ENCODE results near the gene MPPED2.

The MPPED2 gene

GRCh38 chr11:30483056-30483455 is 103.1 kb downstream of the MPPED2 start:
- TF ChIP-seq TAF1 (IDR thresholded peaks at IDR 0.05; ENCODE audit: borderline replicate concordance, insufficient read depth, low read length) (no peak), FOXP2 (optimal IDR thresholded peaks at IDR 0.05; ENCODE audit: borderline replicate concordance, extremely low read depth, extremely low read length, insufficient read depth) (no peak), POLR2AphosphoS5 (IDR thresholded peaks at IDR 0.05; ENCODE audit: low read depth, low read length) (no peak), SIN3A (IDR thresholded peaks at IDR 0.05; ENCODE audit: borderline replicate concordance, insufficient read depth, low read length) (no peak)
- TF ChIP-seq, protein P1, sequence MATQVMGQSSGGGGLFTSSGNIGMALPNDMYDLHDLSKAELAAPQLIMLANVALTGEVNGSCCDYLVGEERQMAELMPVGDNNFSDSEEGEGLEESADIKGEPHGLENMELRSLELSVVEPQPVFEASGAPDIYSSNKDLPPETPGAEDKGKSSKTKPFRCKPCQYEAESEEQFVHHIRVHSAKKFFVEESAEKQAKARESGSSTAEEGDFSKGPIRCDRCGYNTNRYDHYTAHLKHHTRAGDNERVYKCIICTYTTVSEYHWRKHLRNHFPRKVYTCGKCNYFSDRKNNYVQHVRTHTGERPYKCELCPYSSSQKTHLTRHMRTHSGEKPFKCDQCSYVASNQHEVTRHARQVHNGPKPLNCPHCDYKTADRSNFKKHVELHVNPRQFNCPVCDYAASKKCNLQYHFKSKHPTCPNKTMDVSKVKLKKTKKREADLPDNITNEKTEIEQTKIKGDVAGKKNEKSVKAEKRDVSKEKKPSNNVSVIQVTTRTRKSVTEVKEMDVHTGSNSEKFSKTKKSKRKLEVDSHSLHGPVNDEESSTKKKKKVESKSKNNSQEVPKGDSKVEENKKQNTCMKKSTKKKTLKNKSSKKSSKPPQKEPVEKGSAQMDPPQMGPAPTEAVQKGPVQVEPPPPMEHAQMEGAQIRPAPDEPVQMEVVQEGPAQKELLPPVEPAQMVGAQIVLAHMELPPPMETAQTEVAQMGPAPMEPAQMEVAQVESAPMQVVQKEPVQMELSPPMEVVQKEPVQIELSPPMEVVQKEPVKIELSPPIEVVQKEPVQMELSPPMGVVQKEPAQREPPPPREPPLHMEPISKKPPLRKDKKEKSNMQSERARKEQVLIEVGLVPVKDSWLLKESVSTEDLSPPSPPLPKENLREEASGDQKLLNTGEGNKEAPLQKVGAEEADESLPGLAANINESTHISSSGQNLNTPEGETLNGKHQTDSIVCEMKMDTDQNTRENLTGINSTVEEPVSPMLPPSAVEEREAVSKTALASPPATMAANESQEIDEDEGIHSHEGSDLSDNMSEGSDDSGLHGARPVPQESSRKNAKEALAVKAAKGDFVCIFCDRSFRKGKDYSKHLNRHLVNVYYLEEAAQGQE (IDR thresholded peaks at IDR 0.05; ENCODE audit: insufficient read depth in 1 of 2, low read depth in 2 of 2, low read length in 2 of 2): no peak

DNA sequence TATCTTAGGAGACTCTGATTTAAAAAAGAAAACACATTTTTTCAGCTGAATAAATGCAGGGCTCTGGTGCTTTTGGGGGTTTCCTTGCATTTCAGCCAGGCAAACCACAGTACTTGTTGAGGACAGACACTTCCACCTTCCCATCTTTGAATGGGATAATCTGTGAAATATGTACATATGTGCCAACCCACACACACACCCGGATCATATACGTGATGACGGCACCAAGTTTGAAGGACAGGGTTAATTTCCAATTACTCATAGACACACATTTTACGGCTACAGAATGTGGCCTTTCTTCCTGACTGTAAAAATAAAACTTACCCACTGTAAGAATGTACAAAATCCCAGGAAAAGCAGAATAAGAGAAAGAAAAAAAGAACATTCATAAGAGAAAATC is 104.4 kb downstream of the MPPED2 start:
- TF ChIP-seq FOXP2 (optimal IDR thresholded peaks at IDR 0.05; ENCODE audit: borderline replicate concordance, extremely low read depth, extremely low read length, insufficient read depth) (no peak), SIN3A (IDR thresholded peaks at IDR 0.05; ENCODE audit: borderline replicate concordance, insufficient read depth, low read length) (no peak), TAF1 (IDR thresholded peaks at IDR 0.05; ENCODE audit: borderline replicate concordance, insufficient read depth, low read length) (no peak), POLR2AphosphoS5 (IDR thresholded peaks at IDR 0.05; ENCODE audit: low read depth, low read length) (no peak)
- TF ChIP-seq, protein P1 (IDR thresholded peaks at IDR 0.05; ENCODE audit: insufficient read depth in 1 of 2, low read depth in 2 of 2, low read length in 2 of 2): no peak

DNA sequence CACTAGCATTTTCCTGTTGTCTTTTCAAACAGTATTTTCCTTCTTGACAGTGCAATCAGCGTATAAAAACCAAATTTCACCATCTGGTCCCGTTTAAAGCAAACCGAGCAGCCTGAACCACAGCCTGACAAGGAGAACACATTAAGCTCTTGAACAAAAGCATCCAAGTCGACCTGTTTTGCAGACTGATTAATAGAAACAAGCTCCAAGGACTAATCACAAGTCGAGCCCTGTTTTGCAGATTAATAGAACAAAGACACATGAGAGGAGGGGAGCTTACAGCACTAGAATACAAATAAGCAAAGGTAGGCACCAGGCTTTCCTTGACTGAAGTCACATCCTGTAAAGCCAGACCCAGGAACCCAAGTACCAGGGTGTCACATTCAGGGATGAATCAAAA is 104.8 kb downstream of the MPPED2 start:
- no peak for TF ChIP-seq POLR2AphosphoS5 (IDR thresholded peaks at IDR 0.05; ENCODE audit: low read depth, low read length)
- TF ChIP-seq FOXP2 (optimal IDR thresholded peaks at IDR 0.05; ENCODE audit: borderline replicate concordance, extremely low read depth, extremely low read length, insufficient read depth): no peak
- no peak for TF ChIP-seq TAF1 (IDR thresholded peaks at IDR 0.05; ENCODE audit: borderline replicate concordance, insufficient read depth, low read length)
- no peak for TF ChIP-seq SIN3A (IDR thresholded peaks at IDR 0.05; ENCODE audit: borderline replicate concordance, insufficient read depth, low read length)
- TF ChIP-seq, protein P1 (IDR thresholded peaks at IDR 0.05; ENCODE audit: insufficient read depth in 1 of 2, low read depth in 2 of 2, low read length in 2 of 2): no peak

DNA sequence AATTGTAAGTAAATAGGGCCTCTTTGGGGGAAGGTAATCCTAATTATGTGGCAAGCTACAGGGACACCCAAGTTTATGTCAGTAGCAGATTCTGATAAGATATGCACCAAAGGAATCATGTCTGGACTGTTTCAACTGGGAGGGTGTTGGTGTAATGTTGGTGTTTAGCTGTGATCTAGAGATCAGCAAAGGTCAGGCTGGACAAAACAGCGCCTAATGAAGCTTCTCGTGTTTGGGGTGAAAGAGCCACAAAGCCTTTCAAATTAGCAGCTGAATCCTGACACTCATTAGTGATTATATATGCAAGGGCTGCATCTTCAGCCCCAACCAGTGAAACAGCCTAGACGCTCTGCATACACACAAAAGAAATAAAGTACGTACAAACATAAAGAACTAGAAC is 106.3 kb downstream of the MPPED2 start:
- TF ChIP-seq FOXP2 (optimal IDR thresholded peaks at IDR 0.05; ENCODE audit: borderline replicate concordance, extremely low read depth, extremely low read length, insufficient read depth) (no peak), SIN3A (IDR thresholded peaks at IDR 0.05; ENCODE audit: borderline replicate concordance, insufficient read depth, low read length) (no peak), POLR2AphosphoS5 (IDR thresholded peaks at IDR 0.05; ENCODE audit: low read depth, low read length) (no peak), TAF1 (IDR thresholded peaks at IDR 0.05; ENCODE audit: borderline replicate concordance, insufficient read depth, low read length) (no peak)
- TF ChIP-seq, protein P1 (IDR thresholded peaks at IDR 0.05; ENCODE audit: insufficient read depth in 1 of 2, low read depth in 2 of 2, low read length in 2 of 2): no peak

GRCh38 chr11:30478923-30479322 is 107.2 kb downstream of the MPPED2 start:
- TF ChIP-seq TAF1 (IDR thresholded peaks at IDR 0.05; ENCODE audit: borderline replicate concordance, insufficient read depth, low read length): no peak
- no peak for TF ChIP-seq SIN3A (IDR thresholded peaks at IDR 0.05; ENCODE audit: borderline replicate concordance, insufficient read depth, low read length)
- no peak for TF ChIP-seq FOXP2 (optimal IDR thresholded peaks at IDR 0.05; ENCODE audit: borderline replicate concordance, extremely low read depth, extremely low read length, insufficient read depth)
- TF ChIP-seq POLR2AphosphoS5 (IDR thresholded peaks at IDR 0.05; ENCODE audit: low read depth, low read length): no peak
- TF ChIP-seq, protein P1 (IDR thresholded peaks at IDR 0.05; ENCODE audit: insufficient read depth in 1 of 2, low read depth in 2 of 2, low read length in 2 of 2): no peak

All from PFSK-1 (cell line).